SK-N-SH treated with all-trans-retinoic acid at 6 μM for 48 hours (cell line): Measurements from ENCODE around the gene TMC4.
"Not testable (repeated sequence)": the region's sequence is repeated elsewhere in the genome, so short reads cannot be mapped to it uniquely, and the experiment has no call there.

Experiments used
- ATAC-seq: fragments of 200-7000 bp; cut with Tn5 transposase; 3 replicates; pipeline ENCODE4 v1.9.1; 2020; ENCODE audit warnings: mild to moderate bottlenecking, moderate library complexity
- CREB5 ChIP-seq: fragments of 250-450 bp; sonication (Bioruptor Pico); IDR thresholded peaks from 2 replicates; pipeline ENCODE4 v1.5.1; 2020; ENCODE audit warnings: low read depth, mild to moderate bottlenecking, moderate library complexity
- CSDC2 ChIP-seq: fragments of 250-450 bp; sonication (Bioruptor Pico); IDR thresholded peaks from 2 replicates; pipeline ENCODE4 v1.5.0; 2020; ENCODE audit warnings: mild to moderate bottlenecking, moderate library complexity
- CSRNP3 ChIP-seq: fragments of 250-450 bp; sonication (Bioruptor Pico); IDR thresholded peaks from 2 replicates; pipeline ENCODE4 v1.5.1; 2021; ENCODE audit warnings: mild to moderate bottlenecking, moderate library complexity
- ESRRG ChIP-seq: fragments of 250-450 bp; sonication (Bioruptor Pico); IDR thresholded peaks from 2 replicates; pipeline ENCODE4 v1.6.1; 2021; ENCODE audit warnings: mild to moderate bottlenecking
- ISL1 ChIP-seq: fragments of 250-450 bp; sonication (Bioruptor Pico); IDR thresholded peaks from 2 replicates; pipeline ENCODE4 v2.1.2; 2022; ENCODE audit warnings: mild to moderate bottlenecking, moderate library complexity
- POU6F1 ChIP-seq: fragments of 250-450 bp; sonication (Bioruptor Pico); IDR thresholded peaks from 2 replicates; pipeline ENCODE4 v1.8.0; 2021; ENCODE audit warnings: low read depth, mild to moderate bottlenecking, moderate library complexity, borderline replicate concordance
- PPARA ChIP-seq: fragments of 250-450 bp; sonication (Bioruptor Pico); IDR thresholded peaks from 2 replicates; pipeline ENCODE4 v1.5.0; 2020; ENCODE audit warnings: mild to moderate bottlenecking, borderline replicate concordance
- SNAI2 ChIP-seq: fragments of 250-450 bp; sonication (Bioruptor Pico); IDR thresholded peaks from 2 replicates; pipeline ENCODE4 v1.5.0; 2020; ENCODE audit warnings: mild to moderate bottlenecking, moderate library complexity
- TCF4 ChIP-seq: fragments of 250-450 bp; sonication (Bioruptor Pico); IDR thresholded peaks from 2 replicates; pipeline ENCODE4 v1.8.0; 2021; ENCODE audit warnings: mild to moderate bottlenecking, moderate library complexity, borderline replicate concordance
- TOX ChIP-seq: fragments of 250-450 bp; sonication (Bioruptor Pico); IDR thresholded peaks from 2 replicates; pipeline ENCODE4 v1.8.0; 2021; ENCODE audit warnings: mild to moderate bottlenecking, moderate library complexity, borderline replicate concordance
- TSHZ2 ChIP-seq: fragments of 250-450 bp; sonication (Bioruptor Pico); IDR thresholded peaks from 2 replicates; pipeline ENCODE4 v1.5.0; 2020; ENCODE audit warnings: mild to moderate bottlenecking, moderate library complexity
- ZFP3 ChIP-seq: fragments of 250-450 bp; sonication (Bioruptor Pico); IDR thresholded peaks from 2 replicates; pipeline ENCODE4 v1.5.0; 2020; ENCODE audit warnings: mild to moderate bottlenecking, moderate library complexity
- ZFP30 ChIP-seq: fragments of 450-650 bp; formaldehyde crosslinking; IDR thresholded peaks from 2 replicates; pipeline ENCODE4 v1.5.0; 2022; ENCODE audit warnings: mild to moderate bottlenecking, moderate library complexity
- ZNF565 ChIP-seq: fragments of 450-650 bp; formaldehyde crosslinking; conservative IDR thresholded peaks from 2 replicates; pipeline ENCODE4 v1.5.0; 2020; ENCODE audit warnings: low read depth, mild to moderate bottlenecking, moderate library complexity
- ZNF70 ChIP-seq: fragments of 450-650 bp; formaldehyde crosslinking; IDR thresholded peaks from 2 replicates; pipeline ENCODE4 v1.5.0; 2020; ENCODE audit warnings: mild to moderate bottlenecking, moderate library complexity
- ZNF8 ChIP-seq: fragments of 450-650 bp; formaldehyde crosslinking; IDR thresholded peaks from 2 replicates; pipeline ENCODE4 v1.5.0; 2020; ENCODE audit warnings: mild to moderate bottlenecking, moderate library complexity

TMC4 gene

GRCh38 chr19:54208784-54209057 lies 35.8 kb upstream of the TMC4 start:
- ATAC-seq, result peak; percentile 9; the same call in 2 of the 3 replicates

GRCh38 chr19:54207983-54208783 lies 35.2 kb upstream of the TMC4 start:
- peak; percentile 1; the same call in 1 of the 3 replicates for ATAC-seq
- TF ChIP-seq CSRNP3 (CRISPR knock-in tag) (0 out of 2 replicates have a peak, but pooled peaks have one; percentile 16), CREB5 (CRISPR knock-in tag) (peak; percentile 8; the same call in 1 of the 2 replicates), ZNF70 (CRISPR knock-in tag) (no peak), SNAI2 (CRISPR knock-in tag) (0 out of 2 replicates have a peak, but pooled peaks have one; percentile 4), TCF4 (0 out of 2 replicates have a peak, but pooled peaks have one; percentile 10)

More at GRCh38 chr19:54208784-54209057, 35.8 kb upstream of the TMC4 start:
- TF ChIP-seq CREB5 (CRISPR knock-in tag), result 0 out of 2 replicates have a peak, but pooled peaks have one; percentile 0
- TF ChIP-seq ZNF8 (CRISPR knock-in tag), result no peak
- TF ChIP-seq CSRNP3 (CRISPR knock-in tag), result no peak

GRCh38 chr19:54207676-54207982 lies 34.7 kb upstream of the TMC4 start:
- TF ChIP-seq TSHZ2 (CRISPR knock-in tag) (no peak), ZFP3 (CRISPR knock-in tag) (no peak), ISL1 (CRISPR knock-in tag) (no peak), CSDC2 (CRISPR knock-in tag) (no peak), POU6F1 (CRISPR knock-in tag) (no peak), PPARA (no peak), ESRRG (CRISPR knock-in tag) (no peak), ZNF565 (CRISPR knock-in tag) (no peak), TOX (CRISPR knock-in tag) (no peak), TCF4 (no peak), ZFP30 (CRISPR knock-in tag) (no peak)
- no peak for ATAC-seq

GRCh38 chr19:54207193-54207592 lies 34.2 kb upstream of the TMC4 start:
- not testable (repeated sequence) for ATAC-seq
